Effector memory CD8-positive, alpha-beta T cell (primary cell): ENCODE data around the gene MOB3A.

ENCODE experiments used
- ATAC-seq: fragments of 150-1000 bp; cut with Tn5 transposase; replicated peaks from 2 replicates; pipeline ENCODE4 v1.10.0; 2021; ENCODE audit warnings: mild to moderate bottlenecking, moderate library complexity
- DNase-seq, 3 experiments: peaks; one replicate each; pipeline ENCODE4 v3.0.0; 2021
- H3K27ac Mint-ChIP-seq, 2 donors: one replicate each; pipeline ENCODE4 v1.8.0; 2022; ENCODE audit warnings: mild to moderate bottlenecking in 2 of 2, mixed read lengths in 2 of 2, moderate library complexity in 2 of 2
- H3K27me3 Mint-ChIP-seq, 2 donors: one replicate each; pipeline ENCODE4 v1.8.0; 2022; ENCODE audit warnings: mixed read lengths in 2 of 2
- H3K36me3 Mint-ChIP-seq: one replicate; pipeline ENCODE4 v1.8.0; 2022; ENCODE audit warnings: mild to moderate bottlenecking, moderate library complexity, mixed read lengths; ENCODE audit not compliant: insufficient read depth
- H3K4me1 Mint-ChIP-seq, 2 donors: one replicate each; pipeline ENCODE4 v1.8.0; 2022; ENCODE audit warnings: low read depth in 2 of 2, mixed read lengths in 2 of 2
- H3K4me3 Mint-ChIP-seq, 2 donors: one replicate each; pipeline ENCODE4 v1.8.0; 2022; ENCODE audit warnings: mild to moderate bottlenecking in 2 of 2, mixed read lengths in 2 of 2, moderate library complexity in 2 of 2
- H3K9me3 Mint-ChIP-seq, 2 donors: one replicate each; pipeline ENCODE4 v1.8.0; 2022; ENCODE audit warnings: mixed read lengths in 2 of 2

The MOB3A gene

DNA sequence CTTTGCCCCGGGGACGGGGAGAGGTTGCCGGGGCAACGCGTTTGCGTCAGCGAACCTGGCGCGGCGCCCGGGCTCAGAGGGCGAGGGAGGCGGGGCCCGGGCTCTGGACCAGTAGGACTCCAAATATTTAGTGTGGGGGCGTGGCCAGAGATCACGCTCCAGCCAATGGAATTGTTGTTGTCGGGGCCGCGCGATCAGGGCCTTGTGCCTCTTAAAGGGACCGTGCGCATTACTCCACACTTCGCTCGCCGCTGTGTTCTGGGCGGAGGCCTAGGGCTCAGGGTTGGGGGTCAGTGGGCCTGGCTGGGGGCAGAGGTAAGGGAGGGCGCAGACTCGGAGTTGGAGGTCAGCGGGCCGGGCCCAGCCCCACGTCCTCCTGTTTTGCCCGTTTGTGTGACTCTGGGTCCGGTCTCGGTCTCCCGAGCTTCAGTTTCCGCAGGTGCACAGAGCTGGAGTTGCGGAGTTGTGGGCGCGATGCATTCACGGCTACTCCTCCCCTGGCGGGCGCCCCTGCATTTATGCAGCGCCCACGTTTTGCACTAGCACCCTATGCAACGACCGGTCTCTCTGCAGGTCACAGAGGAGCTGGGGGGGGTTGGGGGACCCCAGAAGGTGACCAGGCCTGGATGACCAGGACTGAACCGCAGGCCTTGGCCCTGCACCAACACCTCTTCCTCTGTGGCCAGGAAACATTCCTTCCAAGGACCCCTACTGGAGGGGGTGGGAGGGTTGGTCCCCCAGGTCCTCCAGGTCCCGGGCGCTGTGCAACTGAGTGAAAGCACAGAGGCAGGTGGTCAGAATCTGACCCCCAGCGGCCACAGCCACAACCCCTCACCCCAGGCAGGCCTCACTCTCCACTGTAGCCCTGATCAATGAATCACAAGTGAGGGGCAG, 34.4 kb downstream of the MOB3A start:
- peak; percentile 85 for ATAC-seq
- peak overlapping the region; percentile 97 to 98 for H3K27ac Mint-ChIP-seq
- no peaks in the 10 kb centered on the region for H3K9me3 Mint-ChIP-seq
- no peaks in the 10 kb centered on the region for H3K27me3 Mint-ChIP-seq
- H3K4me3 Mint-ChIP-seq: peak overlapping the region; percentile 81 to 92
- H3K4me1 Mint-ChIP-seq: peaks cover 23 to 26% of the 10 kb centered on the region in 2 donors
- peaks cover 20% of the 10 kb centered on the region for H3K36me3 Mint-ChIP-seq
- DNase-seq: peak; percentile 100

DNA sequence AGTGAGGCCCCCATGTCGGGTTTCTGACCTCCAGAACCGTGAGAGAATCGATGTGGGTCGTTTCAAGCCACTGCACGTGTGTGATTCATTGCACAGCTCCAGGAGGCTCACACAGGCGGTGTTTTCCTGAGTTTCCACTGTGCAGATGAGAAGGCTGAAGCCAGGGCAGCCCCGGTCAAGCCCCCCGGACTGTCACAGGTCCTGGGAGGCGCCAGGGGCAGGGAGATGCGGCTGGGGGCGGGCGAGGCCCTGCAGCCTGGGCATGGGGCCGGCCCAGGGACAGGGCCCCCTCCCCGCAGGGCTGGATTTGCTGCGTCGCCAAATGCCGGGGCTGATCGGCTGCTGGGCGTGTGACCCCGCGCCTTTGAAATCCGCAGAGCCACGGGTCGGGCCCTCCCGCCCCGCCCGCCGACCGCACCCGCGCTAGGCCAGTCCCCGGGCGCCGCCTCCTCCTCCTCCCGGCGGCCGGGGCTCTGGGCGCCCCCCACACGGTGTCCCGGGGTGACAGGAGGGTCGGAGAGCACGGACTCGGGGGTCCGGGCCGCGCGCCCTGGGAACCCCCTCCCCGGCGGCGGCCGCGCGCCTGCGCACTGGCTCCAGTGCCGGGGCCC, 35.1 kb downstream of the MOB3A start:
- Mint-ChIP-seq H3K27me3 (no peaks in the 10 kb centered on the region), H3K36me3 (peaks cover 19% of the 10 kb centered on the region), H3K4me1 (peaks cover 23 to 31% of the 10 kb centered on the region in 2 donors), H3K27ac (peak overlapping the region; percentile 97 to 98), H3K4me3 (peak overlapping the region; percentile 92 to 94), H3K9me3 (no peaks in the 10 kb centered on the region)
- DNase-seq (no peak), ATAC-seq (peak; percentile 68)

DNA sequence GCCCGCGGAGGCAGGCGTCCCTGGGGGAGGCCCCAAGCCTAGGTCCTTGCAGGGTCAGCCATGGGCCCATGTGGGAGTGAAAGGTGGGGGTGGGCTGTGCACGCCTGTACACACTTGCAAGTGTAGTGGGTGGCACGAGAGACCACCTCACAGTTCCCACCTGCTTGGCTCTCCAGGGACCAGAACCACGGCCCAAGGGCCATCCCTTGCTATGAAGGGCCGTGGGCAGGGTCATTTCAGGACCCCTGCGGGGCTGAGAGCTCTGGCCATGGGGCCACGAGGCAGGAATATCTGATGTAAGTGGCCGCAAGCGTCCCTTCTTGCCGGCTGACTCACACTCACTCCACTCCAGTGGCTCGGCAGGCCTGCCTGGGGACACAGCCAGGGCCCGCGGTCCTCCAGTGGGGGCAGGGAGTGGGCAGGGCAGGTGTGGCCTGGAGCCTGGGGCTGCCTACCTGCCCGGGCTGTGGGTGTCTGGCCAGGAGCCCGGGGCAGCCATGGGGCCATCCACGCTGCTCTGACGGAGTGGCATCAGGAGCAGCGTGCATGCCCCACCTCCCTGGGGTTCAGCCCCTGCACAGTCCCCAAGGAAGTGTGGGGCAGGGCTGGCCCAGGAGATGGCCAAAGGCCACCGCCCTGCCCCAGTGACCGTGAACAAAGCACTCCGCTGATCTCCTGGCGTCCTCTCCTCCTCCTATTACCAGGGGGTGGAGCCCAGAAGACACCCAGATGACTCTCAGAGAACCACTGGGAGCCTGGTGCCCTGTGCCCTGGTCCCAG, 36.5 kb downstream of the MOB3A start:
- no peak for DNase-seq
- H3K27me3 Mint-ChIP-seq: no peaks in the 10 kb centered on the region

DNA sequence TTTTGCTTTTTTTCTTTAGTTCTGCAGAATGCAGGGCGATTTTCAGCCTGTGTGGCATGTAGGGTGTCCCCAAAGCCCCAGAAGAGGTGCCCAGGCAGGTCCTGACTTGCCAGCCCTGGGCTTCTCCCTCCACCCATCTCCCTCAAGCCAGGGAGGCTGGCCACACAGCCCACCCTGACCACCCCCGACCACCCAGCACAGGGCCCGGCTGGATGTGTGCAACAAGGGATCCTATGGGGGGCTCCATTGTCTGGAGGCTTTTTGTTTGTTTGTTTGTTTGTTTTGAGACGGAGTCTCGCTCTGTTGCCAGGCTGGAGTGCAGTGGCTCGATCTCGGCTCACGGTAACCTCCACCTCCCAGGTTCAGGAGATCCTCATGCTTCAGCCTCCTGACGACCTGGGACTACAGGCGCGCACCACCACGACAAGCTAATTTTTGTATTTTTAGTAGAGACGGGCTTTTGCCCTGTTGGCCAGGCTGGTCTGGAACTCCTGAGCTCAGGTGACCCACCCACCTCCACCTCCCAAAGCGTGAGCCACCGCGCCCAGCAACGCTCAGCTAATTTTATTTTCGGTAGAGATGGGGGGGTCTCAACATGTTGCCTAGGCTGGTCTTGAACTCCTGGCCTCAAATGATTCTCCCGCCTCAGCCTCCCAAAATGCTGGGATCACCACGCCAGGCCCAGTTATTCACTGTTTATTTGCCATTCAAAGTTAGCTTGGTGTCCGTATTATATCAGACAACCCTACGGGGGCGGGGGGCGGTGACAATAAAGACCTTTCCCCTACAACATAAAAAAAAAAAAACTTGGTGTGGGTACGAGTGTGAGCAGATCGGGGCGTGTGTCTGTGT, 37.3 kb downstream of the MOB3A start:
- Mint-ChIP-seq H3K9me3 (no peaks in the 10 kb centered on the region), H3K27ac (peak overlapping the region; percentile 15 to 71), H3K27me3 (no peaks in the 10 kb centered on the region), H3K4me1 (peaks cover 28 to 31% of the 10 kb centered on the region in 2 donors), H3K4me3 (peak overlapping the region; percentile 29 to 48), H3K36me3 (peaks cover 22% of the 10 kb centered on the region)
- ATAC-seq (no peak), DNase-seq (no peak)

More for the DNA sequence above, 36.5 kb downstream of the MOB3A start:
- H3K9me3 Mint-ChIP-seq: no peaks in the 10 kb centered on the region
- peak overlapping the region; percentile 92 to 94 for H3K4me3 Mint-ChIP-seq
- ATAC-seq: no peak
- H3K27ac Mint-ChIP-seq: peak overlapping the region; percentile 97 to 98
- H3K36me3 Mint-ChIP-seq: peaks cover 19% of the 10 kb centered on the region
- H3K4me1 Mint-ChIP-seq: peaks cover 28 to 31% of the 10 kb centered on the region in 2 donors

DNA sequence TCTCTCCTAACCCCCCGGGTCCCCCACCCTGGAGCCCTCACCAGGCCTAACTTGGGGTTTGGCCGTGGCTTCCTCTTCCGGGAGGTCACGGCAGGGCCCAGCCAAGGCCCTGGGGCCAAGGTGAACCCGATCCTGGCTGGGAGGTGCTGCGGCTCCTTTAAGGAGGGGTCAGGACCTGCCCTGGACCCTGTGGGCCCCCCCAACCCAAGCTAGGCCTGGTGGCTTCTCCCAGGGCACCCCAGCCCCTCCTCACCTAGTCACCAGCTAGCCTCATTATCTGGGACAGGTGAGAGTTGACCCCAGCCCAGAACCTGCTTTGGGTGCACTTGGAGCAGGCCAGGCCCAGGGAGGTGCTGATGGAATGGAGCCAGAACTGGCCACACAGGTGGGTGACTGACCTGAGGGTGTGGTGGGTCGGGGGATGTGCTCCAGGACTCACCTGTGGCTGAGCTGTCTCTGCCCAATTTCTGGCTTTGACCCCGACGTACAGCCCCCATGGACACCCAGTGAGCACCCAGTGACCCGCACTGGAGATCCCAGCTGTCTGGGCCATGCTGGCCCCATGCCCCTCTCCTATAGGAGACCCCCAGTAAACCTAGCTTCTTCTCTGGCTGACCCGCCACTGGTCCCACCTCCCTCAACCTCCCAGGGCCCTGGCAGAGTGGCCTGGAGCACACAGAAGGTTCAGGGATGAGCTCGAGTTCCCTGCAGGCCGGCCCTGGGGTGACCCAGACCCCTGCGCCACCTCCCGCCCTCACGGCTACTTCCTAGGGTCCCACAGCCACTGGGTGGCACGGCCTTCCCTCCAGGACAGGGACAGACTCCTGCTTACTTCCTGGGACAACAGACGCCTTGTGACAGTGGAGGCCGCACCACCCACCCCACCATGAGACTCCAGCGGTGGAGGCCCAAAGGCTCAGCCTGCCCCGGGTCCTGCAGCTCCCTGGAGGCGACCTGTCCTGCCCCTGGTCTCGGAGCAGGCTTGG, 38.3 kb downstream of the MOB3A start:
- H3K27ac Mint-ChIP-seq: peak overlapping the region; percentile 81 to 92

DNA sequence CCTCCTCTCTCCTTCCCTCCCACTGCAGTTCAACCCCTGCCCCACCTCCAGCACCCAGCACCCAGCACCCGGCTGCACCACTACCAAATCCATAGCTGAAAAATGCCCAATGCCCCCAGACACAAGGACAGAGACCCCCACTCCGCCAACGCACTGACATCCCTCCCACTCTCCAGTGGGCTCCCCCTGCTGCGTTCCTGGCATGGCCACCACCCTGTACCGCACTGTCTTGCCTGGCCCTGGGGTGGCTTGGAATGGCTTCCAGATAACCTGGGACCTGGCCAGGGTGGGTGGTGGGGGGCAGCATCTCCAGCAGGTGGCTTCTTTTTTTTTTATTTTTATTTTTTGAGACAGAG, 39.3 kb downstream of the MOB3A start:
- peak overlapping the region; percentile 81 to 92 for H3K27ac Mint-ChIP-seq
- H3K4me3 Mint-ChIP-seq: peak overlapping the region; percentile 71 to 75
- DNase-seq: no peak
- ATAC-seq: no peak
- peaks cover 23% of the 10 kb centered on the region for H3K36me3 Mint-ChIP-seq
- H3K27me3 Mint-ChIP-seq: no peaks in the 10 kb centered on the region
- peaks cover 25 to 36% of the 10 kb centered on the region in 2 donors for H3K4me1 Mint-ChIP-seq
- H3K9me3 Mint-ChIP-seq: no peaks in the 10 kb centered on the region

More for the DNA sequence above, 38.3 kb downstream of the MOB3A start:
- Mint-ChIP-seq H3K4me1 (peaks cover 27 to 38% of the 10 kb centered on the region in 2 donors), H3K4me3 (peak overlapping the region; percentile 71 to 75), H3K36me3 (peaks cover 18% of the 10 kb centered on the region), H3K27me3 (no peaks in the 10 kb centered on the region), H3K9me3 (no peaks in the 10 kb centered on the region)
- DNase-seq: no peak
- no peak for ATAC-seq

DNA sequence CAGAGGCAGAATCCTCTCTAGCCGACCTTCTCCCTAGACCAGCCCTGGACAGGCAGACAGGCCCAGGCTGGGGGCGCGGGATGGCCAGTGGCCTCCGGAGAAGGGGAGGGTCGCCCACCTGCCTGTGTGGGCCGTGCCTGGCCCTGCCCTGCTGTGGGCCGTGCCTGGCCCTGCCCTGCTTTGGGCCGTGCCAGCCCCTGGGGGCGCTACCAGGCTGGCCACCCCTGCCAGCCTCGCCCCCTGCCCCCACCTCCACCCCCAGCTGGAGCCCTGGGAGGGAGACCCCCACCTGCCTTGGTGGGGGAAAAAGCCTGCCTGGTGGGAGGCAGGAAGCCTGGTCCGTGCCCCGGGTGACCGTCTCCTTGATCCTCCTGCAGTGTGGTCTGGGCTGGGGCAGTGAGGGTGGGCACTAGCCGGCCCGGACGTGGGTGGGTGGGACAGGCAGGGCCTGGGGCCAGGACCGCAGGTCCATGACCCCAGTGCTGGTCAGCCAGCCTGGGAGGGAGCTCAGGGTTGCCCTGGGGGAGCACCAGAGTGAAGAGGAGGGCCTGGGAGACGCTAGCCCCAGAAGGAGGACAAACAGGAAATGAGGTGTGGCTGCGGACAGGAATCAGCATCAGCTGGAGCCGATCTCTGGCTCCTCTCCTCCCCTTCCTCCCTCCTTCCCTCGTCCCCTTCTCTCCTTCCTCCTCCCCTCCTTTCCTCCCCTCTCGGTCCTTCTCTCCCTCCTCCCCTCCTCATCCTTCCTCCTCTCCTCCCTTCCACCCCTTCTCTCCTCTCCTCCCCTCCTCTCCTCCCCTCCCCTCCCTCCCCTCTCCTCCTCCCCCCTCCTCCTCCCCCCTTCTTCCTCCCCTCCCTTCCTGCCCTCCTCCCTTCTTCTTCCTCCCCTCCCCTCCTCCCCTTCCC, 39.9 kb downstream of the MOB3A start:
- DNase-seq (no peak), ATAC-seq (no peak)
- Mint-ChIP-seq H3K9me3 (no peaks in the 10 kb centered on the region), H3K36me3 (peaks cover 25% of the 10 kb centered on the region), H3K4me1 (peaks cover 29 to 41% of the 10 kb centered on the region in 2 donors), H3K4me3 (peak overlapping the region; percentile 71 to 75), H3K27me3 (no peaks in the 10 kb centered on the region), H3K27ac (peak overlapping the region; percentile 81 to 96)

DNA sequence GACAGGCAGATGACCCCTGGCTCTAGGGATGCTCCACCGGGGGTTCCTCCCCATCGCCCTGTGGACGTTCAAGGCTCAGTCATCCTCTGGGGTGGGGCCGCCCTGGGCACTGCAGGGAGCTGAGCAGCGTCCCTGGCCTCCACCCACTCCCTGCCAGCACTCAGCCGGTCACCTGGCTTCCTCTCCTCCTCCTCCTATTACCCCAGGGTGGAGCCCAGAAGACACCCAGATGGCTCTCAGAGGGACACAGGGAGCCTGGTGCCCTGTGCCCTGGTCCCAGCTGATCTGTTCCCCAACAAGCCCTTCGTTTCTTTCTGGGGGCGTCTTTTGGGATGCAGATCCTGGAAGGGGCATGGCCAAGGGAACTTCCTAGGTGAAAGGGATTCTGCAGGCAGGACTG, 41.4 kb downstream of the MOB3A start:
- H3K4me1 Mint-ChIP-seq: peaks cover 23 to 37% of the 10 kb centered on the region in 2 donors
- H3K9me3 Mint-ChIP-seq: no peaks in the 10 kb centered on the region
- peaks cover 30% of the 10 kb centered on the region for H3K36me3 Mint-ChIP-seq
- no peak for ATAC-seq
- H3K27ac Mint-ChIP-seq: peak overlapping the region; percentile 52 to 96
- H3K4me3 Mint-ChIP-seq: no peak overlapping the region
- H3K27me3 Mint-ChIP-seq: no peaks in the 10 kb centered on the region
- no peak for DNase-seq

DNA sequence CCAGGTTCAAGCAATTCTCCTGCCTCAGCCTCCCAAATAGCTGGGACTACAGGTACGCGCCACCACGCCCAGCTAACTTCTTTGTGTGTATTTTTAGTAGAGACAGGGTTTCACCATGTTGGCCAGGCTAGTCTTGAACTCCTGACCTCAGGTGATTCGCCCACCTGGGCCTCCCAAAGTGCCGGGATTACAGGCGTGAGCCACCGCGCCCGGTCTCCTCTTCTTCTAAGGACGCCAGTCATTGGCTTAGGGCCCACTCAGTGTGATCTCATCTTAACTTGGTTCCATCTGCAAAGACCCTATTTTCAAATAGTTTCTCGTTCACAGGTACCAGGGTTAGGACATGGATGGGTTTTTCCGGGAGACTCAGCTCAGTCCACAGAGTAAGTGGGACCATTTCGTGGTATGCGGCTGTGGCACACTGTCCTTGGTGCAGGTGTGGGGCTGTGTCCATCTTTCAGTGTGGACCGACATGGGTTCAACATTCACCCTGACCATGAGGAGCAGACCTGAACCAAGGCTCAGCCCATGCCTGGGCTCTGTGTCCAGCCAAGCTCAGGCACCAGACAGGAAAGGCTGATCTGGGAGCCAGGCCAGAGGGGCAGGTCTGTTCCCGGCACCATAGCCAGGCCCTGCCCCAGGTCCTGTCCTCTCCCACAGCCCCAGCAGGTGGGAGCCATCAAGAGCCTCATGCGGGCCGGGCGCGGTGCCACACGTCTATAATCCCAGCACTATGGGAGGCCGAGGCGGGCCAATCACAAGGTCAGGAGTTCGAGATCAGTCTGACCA, 42.3 kb downstream of the MOB3A start:
- peaks cover 39% of the 10 kb centered on the region for H3K36me3 Mint-ChIP-seq
- H3K27ac Mint-ChIP-seq: peak overlapping the region; percentile 93 to 96
- DNase-seq (no peak), ATAC-seq (no peak)
- peaks cover 30 to 41% of the 10 kb centered on the region in 2 donors for H3K4me1 Mint-ChIP-seq
- H3K9me3 Mint-ChIP-seq: no peaks in the 10 kb centered on the region
- peak overlapping the region in 1 of 2 donors; percentile 25 for H3K4me3 Mint-ChIP-seq
- H3K27me3 Mint-ChIP-seq: no peaks in the 10 kb centered on the region

DNA sequence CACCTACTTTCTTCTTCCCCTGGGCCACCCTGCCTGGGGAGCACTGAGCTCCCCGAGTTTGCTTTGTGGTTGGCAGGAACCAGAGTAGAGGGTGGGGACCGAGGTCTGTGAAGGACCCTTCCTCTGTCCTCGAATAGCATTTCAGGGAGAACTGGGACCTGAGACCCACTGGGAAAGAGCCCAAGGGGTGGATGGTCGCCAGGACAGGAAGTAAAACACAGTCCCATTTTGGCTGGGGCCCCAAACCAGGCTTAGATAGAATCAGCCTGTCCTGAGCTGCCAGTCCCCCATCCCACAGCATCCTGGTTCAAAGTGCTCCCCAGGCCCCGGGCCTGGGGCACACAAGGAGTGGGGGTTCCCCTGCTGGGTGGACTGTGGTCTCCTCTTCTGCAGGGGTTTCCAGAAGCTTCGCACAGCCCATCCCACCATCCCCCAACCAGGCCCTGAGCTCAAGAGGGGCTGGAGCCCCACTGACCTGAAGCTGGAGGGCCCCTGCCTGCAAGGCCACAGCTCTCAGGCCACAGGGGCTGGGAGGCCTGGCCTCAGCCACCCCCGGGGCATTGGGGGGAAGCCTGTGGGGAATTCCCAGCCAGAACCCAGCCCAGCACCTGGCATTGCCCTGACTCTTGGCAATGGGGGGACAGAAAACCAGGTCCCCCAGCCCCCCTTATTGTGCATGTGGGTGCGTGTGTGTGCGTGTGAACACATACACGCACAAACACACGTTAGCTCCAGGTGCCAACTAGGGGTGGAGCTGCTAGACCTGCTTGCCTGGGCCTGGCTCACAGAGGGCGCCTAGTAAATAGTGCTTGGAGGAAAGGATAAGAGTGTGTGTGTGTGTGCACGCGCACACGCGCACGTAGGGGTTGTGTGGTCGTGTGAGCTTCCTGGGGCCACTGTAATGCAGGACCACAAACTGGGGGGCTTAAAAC, 44.1 kb downstream of the MOB3A start:
- Mint-ChIP-seq H3K9me3 (no peaks in the 10 kb centered on the region), H3K27ac (peak overlapping the region; percentile 93 to 96), H3K4me1 (peaks cover 40 to 41% of the 10 kb centered on the region in 2 donors), H3K27me3 (no peaks in the 10 kb centered on the region), H3K36me3 (peaks cover 51% of the 10 kb centered on the region), H3K4me3 (peak overlapping the region; percentile 81 to 82)
- ATAC-seq (peak; percentile 50), DNase-seq (peak; percentile 53 to 63 (median 62))
